DOHH2 (cell line): ENCODE results near the gene NFKBIE.

Experiments used
- H3F3A ChIP-seq: fragments of 200-600 bp; sonication (generic), shearing (Covaris generic); 2 replicates; pipeline ENCODE4 v1.6.0; 2016; ENCODE audit warnings: antibody characterized with exemption, mild to moderate bottlenecking; ENCODE audit not compliant: control insufficient read depth, insufficient read depth
- H3K27ac ChIP-seq: fragments of 200-600 bp; sonication (generic); 2 replicates; pipeline ENCODE4 v1.5.1; 2014; ENCODE audit warnings: low read depth, mild to moderate bottlenecking, low read length, moderate library complexity
- H3K27me3 ChIP-seq: fragments of 200-600 bp; sonication (generic); 2 replicates; pipeline ENCODE4 v1.6.1; 2014; ENCODE audit warnings: mild to moderate bottlenecking, low read length, mixed read lengths; ENCODE audit not compliant: control insufficient read depth
- H3K36me3 ChIP-seq: fragments of 200-600 bp; sonication (generic); 2 replicates; pipeline ENCODE4 v1.6.1; 2014; ENCODE audit warnings: mild to moderate bottlenecking, low read length, moderate library complexity, mixed read lengths; ENCODE audit not compliant: control insufficient read depth
- H3K4me1 ChIP-seq: fragments of 200-600 bp; sonication (generic); 2 replicates; pipeline ENCODE4 v1.6.1; 2014; ENCODE audit warnings: mild to moderate bottlenecking, low read length, mixed read lengths; ENCODE audit not compliant: control insufficient read depth
- H3K4me2 ChIP-seq: fragments of 200-600 bp; sonication (generic); 2 replicates; pipeline ENCODE4 v1.6.0; 2014; ENCODE audit warnings: mild to moderate bottlenecking, low read length, moderate library complexity
- H3K4me3 ChIP-seq: fragments of 200-600 bp; sonication (generic); 2 replicates; pipeline ENCODE4 v1.5.1; 2014; ENCODE audit warnings: mild to moderate bottlenecking, low read length, mixed read lengths
- H3K79me2 ChIP-seq: fragments of 200-600 bp; sonication (generic); 2 replicates; pipeline ENCODE4 v1.6.1; 2014; ENCODE audit warnings: mild to moderate bottlenecking, low read length, mixed read lengths; ENCODE audit not compliant: control insufficient read depth
- H3K9me2 ChIP-seq: fragments of 200-600 bp; sonication (generic); replicated peaks from 2 replicates; pipeline ENCODE4 v1.6.1; 2014; ENCODE audit warnings: mild to moderate bottlenecking, low read length, mixed read lengths; ENCODE audit not compliant: control insufficient read depth
- H3K9me3 ChIP-seq: fragments of 200-600 bp; sonication (generic); 2 replicates; pipeline ENCODE4 v1.6.1; 2014; ENCODE audit warnings: antibody characterized with exemption, low read length, mixed read lengths; ENCODE audit not compliant: control insufficient read depth, insufficient read depth
- H4K20me1 ChIP-seq: fragments of 200-600 bp; sonication (generic); 2 replicates; pipeline ENCODE4 v1.6.0; 2014; ENCODE audit warnings: low read depth, mild to moderate bottlenecking, antibody characterized with exemption, low read length, moderate library complexity; ENCODE audit not compliant: control insufficient read depth, insufficient read depth
- EZH2phosphoT487 ChIP-seq: fragments of 200-600 bp; sonication (generic); IDR thresholded peaks from 2 replicates; pipeline ENCODE4 v1.6.1; 2017; ENCODE audit warnings: borderline replicate concordance, mild to moderate bottlenecking, antibody characterized with exemption, low read length, moderate library complexity, mixed read lengths
- TF ChIP-seq, protein P1 (sequence below): fragments of 200-600 bp; sonication (generic); IDR thresholded peaks from one replicate; pipeline ENCODE4 v1.5.1; 2014; ENCODE audit warnings: antibody characterized with exemption, mild to moderate bottlenecking, low read depth, low read length; ENCODE audit not compliant: poor library complexity, severe bottlenecking

NFKBIE gene

DNA sequence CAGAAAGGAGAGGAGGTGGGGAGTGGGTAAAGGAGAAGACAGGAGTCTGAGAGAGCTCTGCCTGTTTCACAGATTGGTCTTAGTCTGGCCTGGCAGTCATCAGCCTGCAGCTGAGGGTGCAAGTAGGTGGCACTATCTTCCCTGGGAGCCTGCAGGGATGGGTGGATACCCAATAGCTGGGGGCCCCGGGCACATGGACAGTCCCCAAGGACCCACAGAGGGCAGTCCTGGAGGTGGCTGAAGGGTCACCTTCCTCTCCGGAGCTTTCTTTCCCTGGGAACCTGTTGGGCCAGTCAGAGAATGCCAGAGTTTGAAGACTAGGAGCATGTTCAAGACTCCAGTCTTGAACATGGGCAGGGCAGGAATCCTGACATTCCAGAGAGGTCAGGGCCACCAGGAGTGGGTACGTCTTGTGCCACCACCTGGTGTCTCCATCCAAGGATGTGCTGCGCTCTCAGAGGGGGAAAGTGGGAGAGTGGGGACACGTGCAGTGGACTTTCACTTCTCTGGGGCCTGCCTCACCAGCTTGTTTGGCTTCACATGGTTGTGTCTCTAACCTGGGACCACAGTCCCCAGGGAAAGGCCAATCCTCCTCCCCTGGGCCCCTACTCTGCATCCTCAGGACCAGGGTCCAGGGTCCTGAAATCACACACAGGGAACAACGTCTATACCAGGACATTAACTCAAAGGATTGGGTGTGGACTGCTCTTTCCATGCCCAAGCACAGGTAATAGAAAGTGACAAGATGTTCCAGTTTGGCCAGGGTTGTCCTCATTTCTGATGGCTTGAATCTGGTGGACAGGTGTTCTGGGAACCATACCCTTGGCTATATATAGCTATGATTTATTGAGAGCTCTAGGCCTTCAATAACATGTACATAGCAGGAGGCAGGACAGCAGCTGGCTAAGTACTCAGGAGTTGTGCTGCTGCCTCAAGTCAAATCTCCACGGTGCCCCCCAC lies 29.8 kb upstream of the NFKBIE start:
- Histone ChIP-seq H3K9me2 (no peaks in the 10 kb centered on the region), H3K4me3 (no peak overlapping the region), H3F3A (no peaks in the 10 kb centered on the region), H3K9me3 (no peaks in the 10 kb centered on the region), H3K27ac (no peak overlapping the region), H4K20me1 (peaks cover 3% of the 10 kb centered on the region; the same call in 1 of the 2 replicates), H3K36me3 (no peaks in the 10 kb centered on the region; the same call in 1 of the 2 replicates), H3K27me3 (peaks cover 47% of the 10 kb centered on the region), H3K4me2 (no peak overlapping the region), H3K4me1 (no peaks in the 10 kb centered on the region), H3K79me2 (no peaks in the 10 kb centered on the region)
- no peak for TF ChIP-seq EZH2phosphoT487
- TF ChIP-seq, protein P1, sequence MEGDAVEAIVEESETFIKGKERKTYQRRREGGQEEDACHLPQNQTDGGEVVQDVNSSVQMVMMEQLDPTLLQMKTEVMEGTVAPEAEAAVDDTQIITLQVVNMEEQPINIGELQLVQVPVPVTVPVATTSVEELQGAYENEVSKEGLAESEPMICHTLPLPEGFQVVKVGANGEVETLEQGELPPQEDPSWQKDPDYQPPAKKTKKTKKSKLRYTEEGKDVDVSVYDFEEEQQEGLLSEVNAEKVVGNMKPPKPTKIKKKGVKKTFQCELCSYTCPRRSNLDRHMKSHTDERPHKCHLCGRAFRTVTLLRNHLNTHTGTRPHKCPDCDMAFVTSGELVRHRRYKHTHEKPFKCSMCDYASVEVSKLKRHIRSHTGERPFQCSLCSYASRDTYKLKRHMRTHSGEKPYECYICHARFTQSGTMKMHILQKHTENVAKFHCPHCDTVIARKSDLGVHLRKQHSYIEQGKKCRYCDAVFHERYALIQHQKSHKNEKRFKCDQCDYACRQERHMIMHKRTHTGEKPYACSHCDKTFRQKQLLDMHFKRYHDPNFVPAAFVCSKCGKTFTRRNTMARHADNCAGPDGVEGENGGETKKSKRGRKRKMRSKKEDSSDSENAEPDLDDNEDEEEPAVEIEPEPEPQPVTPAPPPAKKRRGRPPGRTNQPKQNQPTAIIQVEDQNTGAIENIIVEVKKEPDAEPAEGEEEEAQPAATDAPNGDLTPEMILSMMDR = no peak

DNA sequence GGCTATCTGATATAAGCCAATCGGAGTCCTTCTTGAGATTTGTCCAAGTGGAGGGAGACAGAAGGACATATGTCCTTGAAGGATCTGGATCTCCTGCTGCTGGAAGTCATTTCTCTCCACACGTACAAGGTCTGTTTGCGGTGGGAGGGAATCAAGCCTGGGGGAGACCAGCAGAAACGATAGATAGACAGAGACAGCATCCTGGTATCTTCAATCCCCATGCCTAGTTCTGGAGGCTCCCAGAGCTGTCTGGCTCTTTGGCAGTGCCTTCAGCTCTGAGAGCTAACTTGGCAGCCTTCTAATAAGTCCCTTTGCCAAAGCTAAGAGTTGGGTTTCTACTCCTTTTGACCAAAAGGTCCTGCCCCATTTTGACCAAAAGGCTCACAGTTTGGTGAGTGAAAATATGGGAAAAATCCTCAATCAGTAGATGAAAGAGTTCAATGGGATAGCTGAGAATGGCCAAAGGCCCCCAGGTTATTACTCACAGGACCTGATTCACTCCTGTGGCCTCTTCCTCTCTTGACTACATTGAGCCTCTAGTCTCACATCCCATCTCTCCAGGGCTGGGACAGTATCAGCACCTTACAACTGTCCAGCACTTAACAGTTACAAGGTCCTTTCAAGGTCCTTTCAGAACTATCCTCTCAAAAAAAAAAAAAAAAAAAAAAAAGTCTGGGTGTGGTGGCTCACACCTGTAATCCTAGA lies 27.5 kb upstream of the NFKBIE start:
- no peak overlapping the region for H3K4me2 ChIP-seq
- H3K36me3 ChIP-seq = no peaks in the 10 kb centered on the region
- H3F3A ChIP-seq = no peaks in the 10 kb centered on the region
- H3K4me1 ChIP-seq = no peaks in the 10 kb centered on the region
- peaks cover 3% of the 10 kb centered on the region; the same call in 1 of the 2 replicates for H4K20me1 ChIP-seq
- H3K9me2 ChIP-seq = no peaks in the 10 kb centered on the region
- H3K4me3 ChIP-seq = no peak overlapping the region
- peaks cover 52% of the 10 kb centered on the region for H3K27me3 ChIP-seq
- TF ChIP-seq, protein P1 = no peak
- TF ChIP-seq EZH2phosphoT487 = no peak
- no peak overlapping the region for H3K27ac ChIP-seq
- no peaks in the 10 kb centered on the region for H3K9me3 ChIP-seq
- H3K79me2 ChIP-seq = no peaks in the 10 kb centered on the region

DNA sequence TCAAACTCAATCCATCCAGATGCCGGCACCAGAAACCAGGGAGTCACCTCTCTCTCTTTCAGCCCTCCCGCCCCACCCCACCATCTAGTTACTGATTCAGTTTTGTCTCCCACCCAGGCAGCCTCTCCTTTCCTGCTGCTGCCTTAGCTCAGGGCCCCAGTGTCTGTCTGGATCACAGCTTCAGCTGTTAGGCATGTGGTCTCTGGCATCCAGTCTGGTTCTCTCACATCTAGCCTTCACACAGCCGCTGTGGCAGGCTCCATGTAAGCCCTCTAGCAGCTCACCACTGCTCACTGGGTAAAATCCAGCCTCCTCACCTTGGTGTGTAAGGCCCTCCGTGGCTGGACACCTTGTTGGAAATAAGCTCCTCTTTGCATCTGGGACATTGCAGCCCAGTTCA lies 26.5 kb upstream of the NFKBIE start:
- H3K79me2 ChIP-seq = no peaks in the 10 kb centered on the region
- no peak overlapping the region for H3K27ac ChIP-seq
- no peaks in the 10 kb centered on the region for H3K36me3 ChIP-seq
- TF ChIP-seq, protein P1 = no peak
- TF ChIP-seq EZH2phosphoT487 = no peak
- H3F3A ChIP-seq = no peaks in the 10 kb centered on the region
- H4K20me1 ChIP-seq = peaks cover 3% of the 10 kb centered on the region; the same call in 1 of the 2 replicates
- no peak overlapping the region for H3K4me3 ChIP-seq
- H3K9me3 ChIP-seq = no peaks in the 10 kb centered on the region
- peaks cover 49% of the 10 kb centered on the region for H3K27me3 ChIP-seq
- no peaks in the 10 kb centered on the region for H3K4me1 ChIP-seq
- H3K9me2 ChIP-seq = no peaks in the 10 kb centered on the region
- no peak overlapping the region for H3K4me2 ChIP-seq
